SK-N-SH treated with all-trans-retinoic acid at 6 μM for 48 hours (cell line): ENCODE measurements around the gene STIP1.

Experiments used
- ATAC-seq: fragments of 200-7000 bp; cut with Tn5 transposase; 3 replicates; pipeline ENCODE4 v1.9.1; 2020; ENCODE audit warnings: mild to moderate bottlenecking, moderate library complexity
- ARNTL ChIP-seq: fragments of 450-650 bp; formaldehyde crosslinking; IDR thresholded peaks from 2 replicates; pipeline ENCODE4 v1.5.0; 2020; ENCODE audit warnings: low read depth, mild to moderate bottlenecking, moderate library complexity, borderline replicate concordance
- BACH2 ChIP-seq: fragments of 250-450 bp; sonication (Bioruptor Pico); IDR thresholded peaks from 2 replicates; pipeline ENCODE4 v1.9.0; 2021; ENCODE audit warnings: mild to moderate bottlenecking, borderline replicate concordance
- CREB5 ChIP-seq: fragments of 250-450 bp; sonication (Bioruptor Pico); IDR thresholded peaks from 2 replicates; pipeline ENCODE4 v1.5.1; 2020; ENCODE audit warnings: low read depth, mild to moderate bottlenecking, moderate library complexity
- CSDC2 ChIP-seq: fragments of 250-450 bp; sonication (Bioruptor Pico); IDR thresholded peaks from 2 replicates; pipeline ENCODE4 v1.5.0; 2020; ENCODE audit warnings: mild to moderate bottlenecking, moderate library complexity
- CSRNP3 ChIP-seq: fragments of 250-450 bp; sonication (Bioruptor Pico); IDR thresholded peaks from 2 replicates; pipeline ENCODE4 v1.5.1; 2021; ENCODE audit warnings: mild to moderate bottlenecking, moderate library complexity
- ESRRG ChIP-seq: fragments of 250-450 bp; sonication (Bioruptor Pico); IDR thresholded peaks from 2 replicates; pipeline ENCODE4 v1.6.1; 2021; ENCODE audit warnings: mild to moderate bottlenecking
- GLIS3 ChIP-seq: fragments of 250-450 bp; sonication (Bioruptor Pico); IDR thresholded peaks from 2 replicates; pipeline ENCODE4 v1.5.0; 2020; ENCODE audit warnings: mild to moderate bottlenecking, moderate library complexity
- ISL1 ChIP-seq: fragments of 250-450 bp; sonication (Bioruptor Pico); IDR thresholded peaks from 2 replicates; pipeline ENCODE4 v2.1.2; 2022; ENCODE audit warnings: mild to moderate bottlenecking, moderate library complexity
- OSR1 ChIP-seq: fragments of 250-450 bp; sonication (Bioruptor Pico); IDR thresholded peaks from 2 replicates; pipeline ENCODE4 v1.8.0; 2022; ENCODE audit warnings: moderate library complexity, mild to moderate bottlenecking, inconsistent platforms
- PATZ1 ChIP-seq: fragments of 250-450 bp; sonication (Bioruptor Pico); IDR thresholded peaks from 2 replicates; pipeline ENCODE4 v1.8.0; 2020; ENCODE audit warnings: mild to moderate bottlenecking, moderate library complexity, borderline replicate concordance
- POU6F1 ChIP-seq: fragments of 250-450 bp; sonication (Bioruptor Pico); IDR thresholded peaks from 2 replicates; pipeline ENCODE4 v1.8.0; 2021; ENCODE audit warnings: low read depth, mild to moderate bottlenecking, moderate library complexity, borderline replicate concordance
- PPARA ChIP-seq: fragments of 250-450 bp; sonication (Bioruptor Pico); IDR thresholded peaks from 2 replicates; pipeline ENCODE4 v1.5.0; 2020; ENCODE audit warnings: mild to moderate bottlenecking, borderline replicate concordance
- SNAI2 ChIP-seq: fragments of 250-450 bp; sonication (Bioruptor Pico); IDR thresholded peaks from 2 replicates; pipeline ENCODE4 v1.5.0; 2020; ENCODE audit warnings: mild to moderate bottlenecking, moderate library complexity
- TCF4 ChIP-seq: fragments of 250-450 bp; sonication (Bioruptor Pico); IDR thresholded peaks from 2 replicates; pipeline ENCODE4 v1.8.0; 2021; ENCODE audit warnings: mild to moderate bottlenecking, moderate library complexity, borderline replicate concordance
- TOX ChIP-seq: fragments of 250-450 bp; sonication (Bioruptor Pico); IDR thresholded peaks from 2 replicates; pipeline ENCODE4 v1.8.0; 2021; ENCODE audit warnings: mild to moderate bottlenecking, moderate library complexity, borderline replicate concordance
- TSHZ2 ChIP-seq: fragments of 250-450 bp; sonication (Bioruptor Pico); IDR thresholded peaks from 2 replicates; pipeline ENCODE4 v1.5.0; 2020; ENCODE audit warnings: mild to moderate bottlenecking, moderate library complexity
- ZC3H10 ChIP-seq: fragments of 250-450 bp; sonication (Bioruptor Pico); IDR thresholded peaks from 2 replicates; pipeline ENCODE4 v1.5.1; 2021; ENCODE audit warnings: mild to moderate bottlenecking, moderate library complexity
- ZFP3 ChIP-seq: fragments of 250-450 bp; sonication (Bioruptor Pico); IDR thresholded peaks from 2 replicates; pipeline ENCODE4 v1.5.0; 2020; ENCODE audit warnings: mild to moderate bottlenecking, moderate library complexity
- ZFP30 ChIP-seq: fragments of 450-650 bp; formaldehyde crosslinking; IDR thresholded peaks from 2 replicates; pipeline ENCODE4 v1.5.0; 2022; ENCODE audit warnings: mild to moderate bottlenecking, moderate library complexity
- ZNF70 ChIP-seq: fragments of 450-650 bp; formaldehyde crosslinking; IDR thresholded peaks from 2 replicates; pipeline ENCODE4 v1.5.0; 2020; ENCODE audit warnings: mild to moderate bottlenecking, moderate library complexity

STIP1 gene

GRCh38 chr11:64178203-64178602, 7.8 kb upstream of the STIP1 start (continued):
- no peak for TF ChIP-seq CREB5 (CRISPR knock-in tag)
- no peak for TF ChIP-seq GLIS3 (CRISPR knock-in tag)
- no peak for TF ChIP-seq ARNTL (CRISPR knock-in tag)
- TF ChIP-seq TOX (CRISPR knock-in tag), result no peak

- TF ChIP-seq SNAI2 (CRISPR knock-in tag) (no peak), ISL1 (no peak), TOX (CRISPR knock-in tag) (no peak), ESRRG (CRISPR knock-in tag) (no peak), BACH2 (CRISPR knock-in tag) (no peak), PATZ1 (CRISPR knock-in tag) (no peak), POU6F1 (CRISPR knock-in tag) (no peak), ZC3H10 (CRISPR knock-in tag) (no peak), ZFP3 (CRISPR knock-in tag) (no peak), CSDC2 (CRISPR knock-in tag) (no peak), OSR1 (CRISPR knock-in tag) (no peak)
- no peak for ATAC-seq
Observed at GRCh38 chr11:64178951-64179639, 6.9 kb upstream of the STIP1 start.

- ATAC-seq, result no peak
- TF ChIP-seq PATZ1 (CRISPR knock-in tag) (no peak), PPARA (CRISPR knock-in tag) (no peak), ESRRG (CRISPR knock-in tag) (no peak), TOX (CRISPR knock-in tag) (no peak), TSHZ2 (CRISPR knock-in tag) (no peak), CSRNP3 (CRISPR knock-in tag) (no peak), OSR1 (CRISPR knock-in tag) (no peak), TCF4 (no peak), BACH2 (CRISPR knock-in tag) (no peak), ZNF70 (CRISPR knock-in tag) (no peak), ARNTL (CRISPR knock-in tag) (no peak), GLIS3 (CRISPR knock-in tag) (no peak), SNAI2 (CRISPR knock-in tag) (no peak), POU6F1 (CRISPR knock-in tag) (no peak), ZFP30 (CRISPR knock-in tag) (no peak), ZC3H10 (CRISPR knock-in tag) (no peak), ISL1 (no peak)
Observed at GRCh38 chr11:64180891-64181290, 5.1 kb upstream of the STIP1 start.
